GM19035 (cell line): ENCODE data around the gene PKIB.
"Not testable (repeated sequence)": the region's sequence is repeated elsewhere in the genome, so short reads cannot be mapped to it uniquely, and the experiment has no call there.

ENCODE experiments used
- ATAC-seq: cut with Tn5 transposase; IDR thresholded peaks from one replicate; pipeline ENCODE4 v1.9.1; 2021; ENCODE audit not compliant: unreplicated experiment

PKIB gene

GRCh38 chr6:122736616-122737015 is 126.4 kb downstream of the PKIB start:
- no peak for ATAC-seq

DNA sequence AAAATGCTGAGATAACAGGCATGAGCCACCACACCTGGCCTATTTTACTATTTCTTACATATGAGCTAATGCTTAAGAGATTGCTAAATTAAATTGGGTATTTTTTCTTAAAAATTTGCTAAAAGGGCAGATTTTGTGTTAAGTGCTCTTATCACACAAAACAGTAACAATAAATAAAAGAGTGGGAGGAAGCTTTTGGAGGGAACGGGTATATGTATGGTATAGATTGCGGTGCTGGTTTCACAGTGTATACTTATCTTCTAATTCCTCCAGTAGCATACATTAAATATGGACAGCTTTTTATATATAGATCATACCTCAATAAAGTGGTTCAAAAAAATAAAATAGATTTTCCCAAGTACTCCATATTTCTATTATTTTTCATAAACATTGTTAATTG is 129.9 kb downstream of the PKIB start:
- ATAC-seq: no peak

- no peak for ATAC-seq
These were observed 130.7 kb downstream of the PKIB start for GRCh38 chr6:122740936-122741335.

- ATAC-seq: not testable (repeated sequence)
These were observed 134.0 kb downstream of the PKIB start for GRCh38 chr6:122744247-122744646.

GRCh38 chr6:122744856-122745255 is 134.7 kb downstream of the PKIB start:
- not testable (repeated sequence) for ATAC-seq

DNA sequence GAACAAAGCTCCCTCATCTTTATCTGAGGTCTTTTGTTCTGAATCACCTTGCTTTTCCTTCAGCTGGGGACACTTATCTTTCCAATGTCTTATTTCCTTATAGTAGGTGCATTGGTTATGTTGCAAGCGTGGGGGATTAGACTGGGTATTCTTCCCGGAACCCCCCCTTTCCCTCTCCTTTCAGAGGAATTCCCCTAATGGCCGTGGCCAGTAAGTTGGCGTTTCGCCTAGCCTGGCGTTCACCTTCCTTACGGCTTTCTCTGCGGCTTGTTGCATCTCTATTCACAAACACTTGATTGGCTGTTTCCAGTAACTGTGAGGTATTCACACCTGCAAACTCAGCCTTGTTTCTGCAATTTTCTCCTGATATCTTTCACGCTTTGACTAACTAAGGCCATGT is 136.5 kb downstream of the PKIB start:
- ATAC-seq: no peak

DNA sequence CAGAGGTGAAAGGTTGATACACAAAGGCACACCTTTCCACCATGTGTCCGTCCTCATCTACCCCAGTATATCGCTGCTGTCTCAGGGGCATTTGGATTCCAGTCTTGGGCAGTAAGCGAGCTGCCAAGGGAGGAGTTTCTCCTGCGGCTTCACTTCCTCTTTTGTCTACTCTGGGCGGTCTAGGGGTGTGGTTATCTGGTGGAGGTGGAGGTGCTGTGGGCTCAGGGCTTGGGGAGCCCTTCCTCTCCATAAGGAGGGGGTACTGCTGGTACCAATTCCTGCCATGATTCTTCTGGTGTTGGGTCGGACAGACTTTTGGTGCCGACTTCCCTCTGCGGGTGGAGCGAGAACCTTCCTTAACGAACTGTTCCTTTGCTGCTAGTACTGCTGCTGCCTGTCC is 137.4 kb downstream of the PKIB start:
- ATAC-seq: no peak

GRCh38 chr6:122748945-122749344 is 138.7 kb downstream of the PKIB start:
- not testable (repeated sequence) for ATAC-seq

DNA sequence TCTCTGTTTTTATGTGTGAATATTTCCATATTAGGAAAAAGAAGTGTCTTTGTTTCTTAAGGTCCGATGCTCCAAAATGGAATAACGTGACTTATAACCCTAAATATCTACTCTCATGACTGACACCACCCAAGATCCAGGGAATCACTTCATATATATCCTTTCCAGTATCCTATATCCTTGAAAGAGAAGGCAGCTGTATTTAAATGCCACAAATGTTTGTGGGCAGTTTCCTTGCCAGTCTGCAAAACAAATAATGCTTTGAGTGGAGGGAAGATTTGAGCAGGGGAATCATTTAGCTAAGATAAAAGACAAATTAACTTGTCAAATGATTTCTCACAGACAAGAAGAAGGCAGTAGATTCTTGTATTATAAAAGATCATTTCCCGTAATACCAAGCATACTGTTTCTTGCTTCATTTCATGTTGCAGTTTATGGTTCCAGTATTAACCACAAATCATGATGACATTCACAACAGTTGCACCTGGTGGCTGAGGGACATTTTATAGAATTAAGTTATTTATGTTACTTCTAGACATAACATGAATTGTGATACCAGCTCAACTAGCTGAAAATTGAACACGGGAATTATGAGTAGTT is 139.3 kb downstream of the PKIB start:
- ATAC-seq: no peak

DNA sequence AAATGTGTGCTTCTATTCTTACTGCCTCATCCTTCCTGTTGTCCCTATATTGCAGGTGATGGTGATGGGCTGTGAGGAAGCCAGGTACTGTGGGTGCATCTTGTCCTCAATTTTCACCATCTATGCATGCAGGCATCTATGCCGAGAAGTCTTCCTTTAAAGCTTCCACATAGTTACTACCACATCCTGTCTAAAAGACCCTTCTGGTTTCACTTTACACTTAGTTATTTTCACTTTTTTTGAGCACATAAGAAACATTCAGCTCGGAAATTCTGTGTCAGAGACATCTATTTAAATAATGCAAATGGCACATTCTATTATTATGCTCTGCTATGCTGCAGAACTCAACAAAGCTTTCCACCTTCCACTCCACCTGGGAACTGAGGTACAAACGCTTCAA is 141.1 kb downstream of the PKIB start:
- ATAC-seq: peak; percentile 82

- ATAC-seq: no peak
These were observed 142.3 kb downstream of the PKIB start for GRCh38 chr6:122752459-122752858.

- ATAC-seq: no peak
These were observed 142.9 kb downstream of the PKIB start for GRCh38 chr6:122753000-122753687.

- ATAC-seq: no peak
These were observed 143.5 kb downstream of the PKIB start for GRCh38 chr6:122753688-122754056.

GRCh38 chr6:122754191-122754731 is 144.1 kb downstream of the PKIB start:
- no peak for ATAC-seq

GRCh38 chr6:122755901-122756300 is 145.7 kb downstream of the PKIB start:
- no peak for ATAC-seq

DNA sequence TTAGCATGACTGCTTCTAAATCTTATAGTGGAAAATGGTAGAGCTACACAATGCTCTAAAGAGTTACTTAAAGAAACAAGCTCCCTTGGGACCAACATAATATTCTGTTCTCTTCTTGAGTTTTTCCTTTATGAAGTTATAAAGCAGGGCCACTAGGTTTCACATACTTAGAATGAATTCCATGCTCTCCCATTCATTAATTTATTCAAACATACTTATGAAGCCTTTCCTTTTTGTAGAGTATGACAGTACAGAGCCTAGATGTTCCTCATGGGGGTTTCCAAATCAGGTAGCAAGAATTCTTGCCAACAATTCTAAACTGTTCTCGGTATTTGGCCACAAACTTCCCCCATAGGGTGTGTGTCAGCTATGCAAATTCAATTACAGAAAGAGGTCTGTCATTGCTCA is 148.7 kb downstream of the PKIB start:
- peak; percentile 96 for ATAC-seq

GRCh38 chr6:122760330-122760729 is 150.1 kb downstream of the PKIB start:
- ATAC-seq: no peak

DNA sequence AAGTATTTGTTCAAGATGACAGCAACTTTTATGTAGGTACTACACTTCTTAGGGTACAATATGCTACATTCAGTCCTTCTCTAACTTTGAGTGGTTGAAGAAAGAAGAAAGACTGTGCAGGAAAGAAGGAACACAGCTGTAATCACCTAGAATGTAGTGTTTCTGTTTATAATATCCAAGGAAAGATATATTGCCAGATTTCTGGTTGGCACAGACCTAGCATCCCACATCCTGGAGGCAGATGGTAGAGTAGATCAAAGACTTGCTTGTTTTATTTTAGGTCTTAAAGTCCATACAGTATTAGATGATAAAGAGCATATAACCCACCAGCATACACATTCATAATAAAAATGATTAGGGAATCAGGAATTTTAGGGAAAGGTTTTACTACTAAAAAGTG is 156.1 kb downstream of the PKIB start:
- no peak for ATAC-seq

- ATAC-seq: no peak
These were observed 160.8 kb downstream of the PKIB start for GRCh38 chr6:122770835-122771601.

GRCh38 chr6:122772724-122773415 is 162.7 kb downstream of the PKIB start:
- no peak for ATAC-seq
